VCaP (cell line): ENCODE results near the gene PCDHB10.
"Not testable (repeated sequence)": the region's sequence is repeated elsewhere in the genome, so short reads cannot be mapped to it uniquely, and the experiment has no call there.

ENCODE experiments used
- H3K27ac ChIP-seq: fragments of 450-650 bp; 2 replicates; pipeline ENCODE4 v1.5.1; 2017
- TF ChIP-seq, protein P1 (sequence below): fragments of 450-650 bp; conservative IDR thresholded peaks from 2 replicates; pipeline ENCODE4 v1.5.1; 2017; ENCODE audit warnings: mild to moderate bottlenecking, moderate library complexity

Gene PCDHB10

DNA sequence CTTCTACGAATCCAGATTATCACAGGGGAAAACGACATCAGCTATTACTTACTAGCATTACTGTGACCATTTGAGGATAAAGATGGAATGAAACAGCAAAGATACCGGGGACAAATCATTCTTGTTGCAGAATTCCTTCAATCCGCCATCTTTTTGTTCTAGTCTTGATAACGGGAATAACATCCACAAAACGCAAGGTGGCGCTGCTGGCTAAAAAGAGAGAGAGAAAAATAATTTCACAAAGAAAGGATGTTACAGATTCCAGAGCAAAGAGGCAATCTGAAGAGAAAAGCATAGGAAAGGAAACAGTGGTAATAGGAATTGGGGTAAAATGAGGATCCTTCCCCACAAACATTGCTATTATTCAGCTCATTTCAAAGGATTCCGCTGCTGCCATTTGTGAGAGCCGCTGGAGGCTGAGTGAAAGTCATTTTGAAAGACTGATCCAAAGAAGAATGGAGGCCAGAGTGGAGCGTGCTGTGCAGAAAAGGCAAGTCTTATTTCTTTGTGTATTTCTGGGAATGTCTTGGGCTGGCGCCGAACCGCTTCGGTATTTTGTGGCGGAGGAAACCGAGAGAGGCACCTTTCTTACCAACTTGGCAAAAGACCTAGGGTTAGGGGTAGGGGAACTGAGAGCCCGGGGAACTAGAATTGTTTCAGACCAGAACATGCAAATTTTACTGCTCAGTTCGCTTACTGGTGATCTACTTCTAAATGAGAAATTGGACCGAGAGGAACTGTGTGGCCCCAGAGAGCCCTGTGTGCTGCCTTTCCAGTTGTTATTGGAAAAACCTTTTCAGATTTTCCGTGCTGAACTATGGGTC, 19.6 kb upstream of the PCDHB10 start, which contains the start of gene PCDHB7:
Gene PCDHB7, plus strand, starts transcription at position 264 of the 824 bp plus-strand sequence. Its CDS starts 192 bp downstream, at position 456.
- TF ChIP-seq, protein P1, sequence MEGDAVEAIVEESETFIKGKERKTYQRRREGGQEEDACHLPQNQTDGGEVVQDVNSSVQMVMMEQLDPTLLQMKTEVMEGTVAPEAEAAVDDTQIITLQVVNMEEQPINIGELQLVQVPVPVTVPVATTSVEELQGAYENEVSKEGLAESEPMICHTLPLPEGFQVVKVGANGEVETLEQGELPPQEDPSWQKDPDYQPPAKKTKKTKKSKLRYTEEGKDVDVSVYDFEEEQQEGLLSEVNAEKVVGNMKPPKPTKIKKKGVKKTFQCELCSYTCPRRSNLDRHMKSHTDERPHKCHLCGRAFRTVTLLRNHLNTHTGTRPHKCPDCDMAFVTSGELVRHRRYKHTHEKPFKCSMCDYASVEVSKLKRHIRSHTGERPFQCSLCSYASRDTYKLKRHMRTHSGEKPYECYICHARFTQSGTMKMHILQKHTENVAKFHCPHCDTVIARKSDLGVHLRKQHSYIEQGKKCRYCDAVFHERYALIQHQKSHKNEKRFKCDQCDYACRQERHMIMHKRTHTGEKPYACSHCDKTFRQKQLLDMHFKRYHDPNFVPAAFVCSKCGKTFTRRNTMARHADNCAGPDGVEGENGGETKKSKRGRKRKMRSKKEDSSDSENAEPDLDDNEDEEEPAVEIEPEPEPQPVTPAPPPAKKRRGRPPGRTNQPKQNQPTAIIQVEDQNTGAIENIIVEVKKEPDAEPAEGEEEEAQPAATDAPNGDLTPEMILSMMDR: peak; percentile 80
- H3K27ac ChIP-seq: no peak within 1 kb of the TSS

DNA sequence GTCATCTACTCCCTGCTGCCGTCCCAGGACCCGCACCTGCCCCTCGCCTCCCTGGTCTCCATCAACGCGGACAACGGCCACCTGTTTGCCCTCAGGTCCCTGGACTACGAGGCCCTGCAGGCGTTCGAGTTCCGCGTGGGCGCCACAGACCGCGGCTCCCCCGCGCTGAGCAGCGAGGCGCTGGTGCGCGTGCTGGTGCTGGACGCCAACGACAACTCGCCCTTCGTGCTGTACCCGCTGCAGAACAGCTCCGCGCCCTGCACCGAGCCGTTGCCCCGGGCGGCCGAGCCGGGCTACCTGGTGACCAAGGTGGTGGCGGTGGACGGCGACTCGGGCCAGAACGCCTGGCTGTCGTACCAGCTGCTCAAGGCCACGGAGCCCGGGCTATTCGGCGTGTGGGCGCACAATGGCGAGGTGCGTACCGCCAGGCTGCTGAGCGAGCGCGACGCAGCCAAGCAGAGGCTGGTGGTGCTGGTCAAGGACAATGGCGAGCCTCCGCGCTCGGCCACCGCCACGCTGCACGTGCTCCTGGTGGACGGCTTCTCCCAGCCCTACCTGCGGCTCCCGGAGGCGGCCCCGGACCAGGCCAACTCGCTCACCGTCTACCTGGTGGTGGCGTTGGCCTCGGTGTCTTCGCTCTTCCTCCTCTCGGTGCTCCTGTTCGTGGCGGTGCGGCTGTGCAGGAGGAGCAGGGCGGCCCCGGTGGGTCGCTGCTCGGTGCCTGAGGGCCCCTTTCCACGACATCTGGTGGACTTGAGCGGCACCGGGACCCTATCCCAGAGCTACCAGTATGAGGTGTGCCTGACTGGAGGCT, 17.7 kb upstream of the PCDHB10 start:
- not testable (repeated sequence) for H3K27ac ChIP-seq

GRCh38 chr5:141175933-141176332, 16.2 kb upstream of the PCDHB10 start:
- no peak overlapping the region for H3K27ac ChIP-seq
- TF ChIP-seq, protein P1: no peak

DNA sequence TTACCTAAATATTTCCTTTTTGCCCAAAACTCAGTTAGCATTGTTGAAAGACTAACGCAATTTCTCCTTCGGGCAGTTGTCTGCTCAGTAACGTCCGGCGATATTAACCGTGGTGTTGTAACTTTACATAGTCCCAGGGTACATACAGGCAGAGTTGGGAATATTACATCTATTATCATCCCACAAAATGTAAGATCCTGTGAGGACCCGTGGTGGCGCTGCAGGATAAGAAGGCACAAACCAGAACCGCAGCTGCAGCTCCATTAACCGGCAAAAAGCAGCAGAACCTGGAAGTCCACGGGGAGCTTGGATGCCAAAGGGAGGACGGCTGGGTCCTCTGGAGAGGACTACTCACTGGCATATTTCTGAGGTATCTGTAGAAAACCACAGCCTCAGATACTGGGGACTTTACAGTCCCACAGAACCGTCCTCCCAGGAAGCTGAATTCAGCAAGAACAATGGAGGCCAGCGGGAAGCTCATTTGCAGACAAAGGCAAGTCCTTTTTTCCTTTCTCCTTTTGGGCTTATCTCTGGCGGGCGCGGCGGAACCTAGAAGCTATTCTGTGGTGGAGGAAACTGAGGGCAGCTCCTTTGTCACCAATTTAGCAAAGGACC, 14.5 kb upstream of the PCDHB10 start, which contains the start of gene PCDHB8:
Gene PCDHB8, plus strand, starts transcription at position 214 of the 615 bp plus-strand sequence. Its CDS starts 245 bp downstream, at position 459.
- TF ChIP-seq, protein P1: peak; percentile 96

DNA sequence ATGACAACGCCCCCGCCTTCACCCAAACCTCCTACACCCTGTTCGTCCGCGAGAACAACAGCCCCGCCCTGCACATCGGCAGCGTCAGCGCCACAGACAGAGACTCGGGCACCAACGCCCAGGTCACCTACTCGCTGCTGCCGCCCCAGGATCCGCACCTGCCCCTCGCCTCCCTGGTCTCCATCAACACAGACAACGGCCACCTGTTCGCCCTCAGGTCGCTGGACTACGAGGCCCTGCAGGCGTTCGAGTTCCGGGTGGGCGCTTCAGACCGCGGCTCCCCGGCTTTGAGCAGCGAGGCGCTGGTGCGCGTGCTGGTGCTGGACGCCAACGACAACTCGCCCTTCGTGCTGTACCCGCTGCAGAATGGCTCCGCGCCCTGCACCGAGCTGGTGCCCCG, 12.8 kb upstream of the PCDHB10 start:
- H3K27ac ChIP-seq: not testable (repeated sequence)

More for the DNA sequence above, 14.5 kb upstream of the PCDHB10 start, which contains the start of gene PCDHB8:
- H3K27ac ChIP-seq: not testable (repeated sequence)

GRCh38 chr5:141179876-141180275, 12.3 kb upstream of the PCDHB10 start:
- H3K27ac ChIP-seq: not testable (repeated sequence)

DNA sequence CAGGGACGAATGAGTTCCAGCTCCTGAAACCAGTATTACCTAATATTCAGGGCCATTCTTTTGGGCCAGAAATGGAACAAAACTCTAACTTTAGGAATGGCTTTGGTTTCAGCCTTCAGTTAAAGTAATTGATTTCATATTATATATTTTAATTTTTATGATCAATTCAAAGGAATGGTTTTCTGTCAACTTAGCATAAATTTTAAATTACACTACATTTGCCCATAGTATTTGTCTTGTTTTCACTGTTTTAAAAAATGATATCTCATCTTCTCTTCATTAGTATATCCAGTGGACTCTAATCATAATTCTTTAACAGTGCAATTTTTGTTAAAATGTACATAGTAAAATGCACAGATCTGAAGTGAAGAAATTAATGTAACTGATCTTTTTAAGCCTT, 11.8 kb upstream of the PCDHB10 start:
- TF ChIP-seq, protein P1: no peak
- H3K27ac ChIP-seq: no peak overlapping the region

DNA sequence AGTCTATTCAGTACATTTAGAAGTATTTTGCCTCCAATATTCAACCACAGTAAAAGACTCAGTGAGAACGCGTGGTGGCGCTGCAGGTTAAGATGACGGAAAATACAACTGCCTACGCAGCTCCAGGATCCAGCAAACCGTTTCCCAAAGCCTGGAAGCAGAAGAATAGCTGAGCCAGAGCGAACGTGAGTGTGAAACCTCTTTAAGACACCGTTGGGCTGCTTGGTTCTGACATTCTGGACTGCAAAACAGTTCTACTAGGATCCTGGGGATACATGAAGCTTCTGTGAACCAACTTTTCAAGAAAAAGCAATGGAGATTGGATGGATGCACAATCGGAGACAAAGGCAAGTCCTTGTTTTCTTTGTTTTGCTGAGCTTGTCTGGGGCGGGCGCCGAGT, 9.9 kb upstream of the PCDHB10 start, which contains the start of gene PCDHB16:
Gene PCDHB16, plus strand, starts transcription at position 140 of the 400 bp plus-strand sequence. Its CDS starts 173 bp downstream, at position 313.
- H3K27ac ChIP-seq: no peak within 1 kb of the TSS
- TF ChIP-seq, protein P1: peak; percentile 74

- H3K27ac ChIP-seq: not testable (repeated sequence)
These were observed 7.9 kb upstream of the PCDHB10 start for GRCh38 chr5:141184117-141184855.
